DOHH2 (cell line): ENCODE results near the gene ACSF3.

ENCODE experiments used
- H3F3A ChIP-seq: fragments of 200-600 bp; sonication (generic), shearing (Covaris generic); 2 replicates; pipeline ENCODE4 v1.6.0; 2016; ENCODE audit warnings: antibody characterized with exemption, mild to moderate bottlenecking; ENCODE audit not compliant: control insufficient read depth, insufficient read depth
- H3K27ac ChIP-seq: fragments of 200-600 bp; sonication (generic); 2 replicates; pipeline ENCODE4 v1.5.1; 2014; ENCODE audit warnings: low read depth, mild to moderate bottlenecking, low read length, moderate library complexity
- H3K27me3 ChIP-seq: fragments of 200-600 bp; sonication (generic); 2 replicates; pipeline ENCODE4 v1.6.1; 2014; ENCODE audit warnings: mild to moderate bottlenecking, low read length, mixed read lengths; ENCODE audit not compliant: control insufficient read depth
- H3K36me3 ChIP-seq: fragments of 200-600 bp; sonication (generic); 2 replicates; pipeline ENCODE4 v1.6.1; 2014; ENCODE audit warnings: mild to moderate bottlenecking, low read length, moderate library complexity, mixed read lengths; ENCODE audit not compliant: control insufficient read depth
- H3K4me1 ChIP-seq: fragments of 200-600 bp; sonication (generic); 2 replicates; pipeline ENCODE4 v1.6.1; 2014; ENCODE audit warnings: mild to moderate bottlenecking, low read length, mixed read lengths; ENCODE audit not compliant: control insufficient read depth
- H3K4me2 ChIP-seq: fragments of 200-600 bp; sonication (generic); 2 replicates; pipeline ENCODE4 v1.6.0; 2014; ENCODE audit warnings: mild to moderate bottlenecking, low read length, moderate library complexity
- H3K4me3 ChIP-seq: fragments of 200-600 bp; sonication (generic); 2 replicates; pipeline ENCODE4 v1.5.1; 2014; ENCODE audit warnings: mild to moderate bottlenecking, low read length, mixed read lengths
- H3K79me2 ChIP-seq: fragments of 200-600 bp; sonication (generic); 2 replicates; pipeline ENCODE4 v1.6.1; 2014; ENCODE audit warnings: mild to moderate bottlenecking, low read length, mixed read lengths; ENCODE audit not compliant: control insufficient read depth
- H3K9me2 ChIP-seq: fragments of 200-600 bp; sonication (generic); replicated peaks from 2 replicates; pipeline ENCODE4 v1.6.1; 2014; ENCODE audit warnings: mild to moderate bottlenecking, low read length, mixed read lengths; ENCODE audit not compliant: control insufficient read depth
- H3K9me3 ChIP-seq: fragments of 200-600 bp; sonication (generic); 2 replicates; pipeline ENCODE4 v1.6.1; 2014; ENCODE audit warnings: antibody characterized with exemption, low read length, mixed read lengths; ENCODE audit not compliant: control insufficient read depth, insufficient read depth
- H4K20me1 ChIP-seq: fragments of 200-600 bp; sonication (generic); 2 replicates; pipeline ENCODE4 v1.6.0; 2014; ENCODE audit warnings: low read depth, mild to moderate bottlenecking, antibody characterized with exemption, low read length, moderate library complexity; ENCODE audit not compliant: control insufficient read depth, insufficient read depth
- CTCF ChIP-seq: fragments of 200-600 bp; sonication (generic); IDR thresholded peaks from one replicate; pipeline ENCODE4 v1.5.1; 2014; ENCODE audit warnings: antibody characterized with exemption, mild to moderate bottlenecking, low read depth, low read length; ENCODE audit not compliant: poor library complexity, severe bottlenecking
- EZH2phosphoT487 ChIP-seq: fragments of 200-600 bp; sonication (generic); IDR thresholded peaks from 2 replicates; pipeline ENCODE4 v1.6.1; 2017; ENCODE audit warnings: borderline replicate concordance, mild to moderate bottlenecking, antibody characterized with exemption, low read length, moderate library complexity, mixed read lengths

Gene ACSF3

GRCh38 chr16:89144681-89145080 is 51.0 kb downstream of the ACSF3 start:
- H3K27ac ChIP-seq, result no peak overlapping the region
- H3K36me3 ChIP-seq, result peaks cover 97% of the 10 kb centered on the region
- H3K27me3 ChIP-seq, result no peaks in the 10 kb centered on the region
- no peak overlapping the region for H3K4me3 ChIP-seq
- H3K9me2 ChIP-seq, result no peaks in the 10 kb centered on the region
- peaks cover 7% of the 10 kb centered on the region; the same call in 1 of the 2 replicates for H3F3A ChIP-seq
- no peaks in the 10 kb centered on the region for H3K79me2 ChIP-seq
- no peaks in the 10 kb centered on the region for H4K20me1 ChIP-seq
- H3K9me3 ChIP-seq, result peaks cover 7% of the 10 kb centered on the region; the same call in 1 of the 2 replicates
- TF ChIP-seq CTCF (no peak), EZH2phosphoT487 (no peak)
- H3K4me2 ChIP-seq, result no peak overlapping the region
- peaks cover 4% of the 10 kb centered on the region; the same call in 1 of the 2 replicates for H3K4me1 ChIP-seq

GRCh38 chr16:89145406-89146161 is 51.9 kb downstream of the ACSF3 start:
- Histone ChIP-seq H3K4me3 (no peak overlapping the region), H3K4me2 (no peak overlapping the region), H3K79me2 (no peaks in the 10 kb centered on the region), H3K4me1 (peaks cover 4% of the 10 kb centered on the region; the same call in 1 of the 2 replicates), H3K27me3 (no peaks in the 10 kb centered on the region), H4K20me1 (no peaks in the 10 kb centered on the region), H3F3A (peaks cover 7% of the 10 kb centered on the region; the same call in 1 of the 2 replicates), H3K27ac (no peak overlapping the region), H3K9me3 (peaks cover 7% of the 10 kb centered on the region; the same call in 1 of the 2 replicates), H3K9me2 (no peaks in the 10 kb centered on the region), H3K36me3 (peaks cover 95% of the 10 kb centered on the region)
- TF ChIP-seq EZH2phosphoT487, result no peak
- no peak for TF ChIP-seq CTCF

- Histone ChIP-seq H4K20me1 (no peaks in the 10 kb centered on the region), H3K79me2 (no peaks in the 10 kb centered on the region), H3K27me3 (no peaks in the 10 kb centered on the region), H3F3A (peaks cover 12% of the 10 kb centered on the region; the same call in 1 of the 2 replicates), H3K4me2 (no peak overlapping the region), H3K4me1 (peaks cover 4% of the 10 kb centered on the region; the same call in 1 of the 2 replicates), H3K36me3 (peaks cover 95% of the 10 kb centered on the region), H3K4me3 (no peak overlapping the region), H3K27ac (no peak overlapping the region), H3K9me2 (no peaks in the 10 kb centered on the region), H3K9me3 (peaks cover 7% of the 10 kb centered on the region; the same call in 1 of the 2 replicates)
- no peak for TF ChIP-seq EZH2phosphoT487
- no peak for TF ChIP-seq CTCF
Measured at GRCh38 chr16:89146211-89147005, 52.8 kb downstream of the ACSF3 start.
